Cardiac muscle cell (in vitro differentiated cells and primary cell): ENCODE data around the gene SPO11. TPM values are rescaled to one million over a fixed set of nuclear protein-coding genes. Genes with fewer than 3 reads are reported as not detected.

ENCODE experiments used
- DNase-seq, 2 donors: peaks; one replicate each; pipeline versions ENCODE4 v3.0.0 to v3.0.0-alpha.2; 2010 to 2017; ENCODE audit warnings: low read depth in 1 of 2, low spot score in 1 of 2
- H3K27ac ChIP-seq: fragments of 200-600 bp; sonication (generic); 2 replicates; pipeline ENCODE4 v1.5.1; 2016
- H3K27me3 ChIP-seq: fragments of 200-600 bp; sonication (generic); 2 replicates; pipeline ENCODE4 v1.6.0; 2016; ENCODE audit warnings: control low read depth
- H3K36me3 ChIP-seq: fragments of 200-600 bp; sonication (generic); 2 replicates; pipeline ENCODE4 v1.5.1; 2016; ENCODE audit warnings: control low read depth
- H3K4me1 ChIP-seq: fragments of 200-600 bp; sonication (generic); 2 replicates; pipeline ENCODE4 v1.8.1; 2017; ENCODE audit warnings: low read depth, mild to moderate bottlenecking, mixed run types
- H3K4me3 ChIP-seq: fragments of 200-600 bp; sonication (generic); 2 replicates; pipeline ENCODE4 v1.5.1; 2016; ENCODE audit warnings: mild to moderate bottlenecking
- H3K9me3 ChIP-seq: fragments of 200-600 bp; sonication (generic); 2 replicates; pipeline ENCODE4 v1.5.1; 2017; ENCODE audit warnings: low read depth, mild to moderate bottlenecking, control low read depth
- CTCF ChIP-seq: IDR thresholded peaks from 2 replicates; pipeline ENCODE4 v1.5.1; 2012; ENCODE audit warnings: low read depth, mild to moderate bottlenecking, low read length
- polyA plus RNA-seq: library from polyadenylated mRNA; unstranded; fragments of >200 nt; fragmentation: Nextera tagmentation; extraction: Ambion mirVana; gene quantifications from 2 replicates; pipeline ENCODE4 v1.2.1, GENCODE V29; 2016
- total RNA-seq: library from RNA; depleted of rRNA; stranded (reverse); fragments of >200 nt; gene quantifications from 2 replicates; pipeline ENCODE4 v1.2.3, GENCODE V29; 2016

SPO11 gene
- total and polyA plus RNA-seq, 2 experiments from 2014 or later: not detected

DNA sequence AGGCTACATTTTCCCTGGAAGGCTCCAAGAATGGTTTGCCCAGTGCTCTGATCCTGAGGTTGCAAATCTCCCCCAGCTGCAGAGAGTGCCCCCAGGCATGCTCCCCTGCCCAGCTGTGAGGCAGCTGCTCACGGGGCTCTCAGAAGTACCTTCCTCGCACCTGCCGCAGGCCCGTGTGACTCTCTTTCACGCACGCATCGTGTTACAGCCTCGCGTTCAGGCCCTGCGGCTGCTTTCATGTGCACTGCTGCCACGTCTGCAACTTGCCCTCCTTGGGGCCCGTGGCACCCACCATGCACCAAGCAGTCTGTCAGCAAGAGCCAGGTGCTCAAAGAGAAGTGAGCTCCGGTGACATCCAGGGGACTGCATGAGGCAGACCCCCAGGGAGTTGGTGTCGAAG lies 28.6 kb upstream of the SPO11 start:
- Histone ChIP-seq H3K27me3 (peaks cover 3% of the 10 kb centered on the region), H3K4me1 (no peaks in the 10 kb centered on the region), H3K9me3 (no peaks in the 10 kb centered on the region), H3K4me3 (no peak overlapping the region), H3K27ac (no peak overlapping the region), H3K36me3 (no peaks in the 10 kb centered on the region)
- TF ChIP-seq CTCF: no peak
- no peak for DNase-seq

- H3K4me3 ChIP-seq: no peak overlapping the region
- TF ChIP-seq CTCF: no peak
- H3K27me3 ChIP-seq: no peaks in the 10 kb centered on the region
- no peaks in the 10 kb centered on the region for H3K9me3 ChIP-seq
- no peaks in the 10 kb centered on the region for H3K4me1 ChIP-seq
- no peak overlapping the region for H3K27ac ChIP-seq
- DNase-seq: no peak
- no peaks in the 10 kb centered on the region for H3K36me3 ChIP-seq
Observed at GRCh38 chr20:57306747-57307146, 22.9 kb upstream of the SPO11 start.

DNA sequence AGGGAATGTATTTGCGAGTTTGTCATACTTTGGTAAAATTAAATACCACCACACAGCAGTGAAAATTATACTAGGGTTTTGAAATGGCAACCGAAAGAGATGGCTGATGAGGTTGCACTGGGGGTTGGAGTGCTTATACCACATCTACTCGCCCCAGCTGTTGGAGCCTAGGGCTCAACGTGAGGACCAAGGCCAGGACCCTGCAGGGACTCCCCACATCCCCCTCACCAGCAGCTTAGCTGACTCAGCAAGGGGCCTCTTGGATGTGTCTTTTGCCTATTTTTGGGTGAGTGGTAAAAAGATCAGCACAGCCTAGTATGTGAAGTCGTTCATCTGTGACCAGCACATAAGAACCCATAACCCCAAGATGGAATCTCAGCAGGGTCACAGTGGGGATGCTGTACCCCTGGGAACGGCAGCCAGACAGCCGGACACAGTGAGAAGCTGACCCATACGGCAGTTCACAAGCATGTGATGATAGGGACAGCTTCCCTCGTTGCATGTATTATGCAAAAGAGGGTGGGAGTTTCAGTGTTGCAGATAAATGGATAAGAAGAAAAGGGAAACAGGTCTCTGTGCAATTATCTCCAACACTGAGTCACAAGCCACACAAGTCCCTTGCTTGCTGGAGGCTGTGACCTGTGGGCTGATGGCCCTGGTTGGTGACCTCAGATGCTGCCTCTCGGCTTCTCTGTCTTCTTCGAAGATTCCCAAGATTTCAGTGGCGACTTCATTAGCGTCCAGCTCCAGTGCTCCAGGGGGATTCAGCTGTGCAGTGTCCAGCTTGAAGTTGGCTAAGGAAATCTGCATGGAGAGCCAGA lies 20.9 kb upstream of the SPO11 start:
- no peak overlapping the region for H3K27ac ChIP-seq
- H3K4me3 ChIP-seq: no peak overlapping the region
- H3K4me1 ChIP-seq: no peaks in the 10 kb centered on the region
- DNase-seq: no peak
- H3K9me3 ChIP-seq: no peaks in the 10 kb centered on the region
- no peak for TF ChIP-seq CTCF
- H3K27me3 ChIP-seq: no peaks in the 10 kb centered on the region
- H3K36me3 ChIP-seq: no peaks in the 10 kb centered on the region

DNA sequence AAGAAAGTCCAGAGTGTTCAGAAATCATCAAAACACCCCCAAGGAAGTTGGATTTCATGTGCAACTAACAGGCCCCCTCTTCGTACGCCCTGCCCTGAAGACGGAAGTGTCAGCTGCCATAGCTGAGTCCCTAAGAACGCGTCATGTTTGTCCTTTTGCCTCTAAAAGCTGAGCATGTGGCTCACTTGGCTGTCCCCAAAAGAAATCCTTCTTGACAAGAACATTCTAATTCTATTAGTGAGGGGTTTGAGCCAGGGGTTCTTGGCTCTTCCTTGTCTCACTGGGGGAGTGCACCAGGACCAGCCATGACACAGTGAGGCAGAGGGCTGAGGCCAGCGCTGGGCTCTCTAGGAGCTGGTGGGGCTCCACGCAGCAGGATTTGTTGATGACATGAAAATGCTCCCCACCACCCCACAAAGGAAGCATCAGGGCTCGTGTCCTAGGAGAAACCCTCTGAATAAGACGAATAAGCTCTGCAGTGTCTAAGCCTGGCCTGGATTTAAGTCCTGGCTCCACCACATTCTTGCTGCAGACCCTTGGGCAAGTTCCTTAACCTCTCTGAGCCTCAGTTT lies 20.0 kb upstream of the SPO11 start:
- Histone ChIP-seq H3K9me3 (no peaks in the 10 kb centered on the region), H3K36me3 (no peaks in the 10 kb centered on the region), H3K27ac (no peak overlapping the region), H3K4me3 (no peak overlapping the region), H3K27me3 (no peaks in the 10 kb centered on the region), H3K4me1 (no peaks in the 10 kb centered on the region)
- TF ChIP-seq CTCF: no peak
- DNase-seq: no peak

GRCh38 chr20:57310821-57311514 lies 18.6 kb upstream of the SPO11 start:
- H3K4me3 ChIP-seq: no peak overlapping the region
- H3K4me1 ChIP-seq: no peaks in the 10 kb centered on the region
- no peak overlapping the region for H3K27ac ChIP-seq
- H3K9me3 ChIP-seq: no peaks in the 10 kb centered on the region
- no peaks in the 10 kb centered on the region for H3K27me3 ChIP-seq
- no peaks in the 10 kb centered on the region for H3K36me3 ChIP-seq
- no peak for TF ChIP-seq CTCF
- DNase-seq: no peak
